GM23338 (cell line): ENCODE results near the gene OTOGL. TPM values are rescaled to one million over a fixed set of nuclear protein-coding genes. Genes with fewer than 3 reads are reported as not detected.

Source experiments
- ATAC-seq: fragments of 200-7000 bp; cut with Tn5 transposase; 3 replicates; pipeline ENCODE4 v1.9.1; 2020
- DNase-seq: peaks from one replicate; pipeline ENCODE4 v3.0.0-alpha.2; 2015; ENCODE audit warnings: low spot score
- H2AFZ ChIP-seq: fragments of 200-600 bp; sonication (generic); 2 replicates; pipeline ENCODE4 v1.8.0; 2016; ENCODE audit warnings: antibody characterized with exemption, mild to moderate bottlenecking, moderate library complexity
- H3F3A ChIP-seq: fragments of 200-600 bp; sonication (generic); replicated peaks from 2 replicates; pipeline ENCODE4 v1.8.0; 2017; ENCODE audit warnings: antibody characterized with exemption, mixed run types, low read depth
- H3K27ac ChIP-seq: fragments of 200-600 bp; sonication (generic); 2 replicates; pipeline ENCODE4 v1.6.1; 2016; ENCODE audit warnings: low read depth
- H3K27me3 ChIP-seq: fragments of 200-600 bp; sonication (generic); 2 replicates; pipeline ENCODE4 v1.8.0; 2016; ENCODE audit warnings: mild to moderate bottlenecking, mixed run types, moderate library complexity; ENCODE audit not compliant: insufficient read depth
- H3K36me3 ChIP-seq: fragments of 200-600 bp; sonication (generic); 2 replicates; pipeline ENCODE4 v1.8.0; 2016; ENCODE audit warnings: mild to moderate bottlenecking; ENCODE audit not compliant: insufficient read depth
- H3K4me1 ChIP-seq: fragments of 200-600 bp; sonication (generic); 2 replicates; pipeline ENCODE4 v1.8.0; 2016; ENCODE audit warnings: mild to moderate bottlenecking, moderate library complexity; ENCODE audit not compliant: insufficient read depth
- H3K4me2 ChIP-seq: fragments of 200-600 bp; sonication (generic); 2 replicates; pipeline ENCODE4 v1.7.1; 2017; ENCODE audit warnings: mixed run types
- H3K4me3 ChIP-seq: fragments of 200-600 bp; sonication (generic); 2 replicates; pipeline ENCODE4 v1.6.1; 2016; ENCODE audit warnings: mixed run types
- H3K79me2 ChIP-seq: fragments of 200-600 bp; sonication (generic); replicated peaks from 2 replicates; pipeline ENCODE4 v1.8.0; 2017; ENCODE audit warnings: mild to moderate bottlenecking; ENCODE audit not compliant: insufficient read depth
- H3K9me2 ChIP-seq: fragments of 200-600 bp; sonication (generic); 2 replicates; pipeline ENCODE4 v1.8.0; 2017; ENCODE audit not compliant: insufficient read depth
- H4K20me1 ChIP-seq: fragments of 200-600 bp; sonication (generic); replicated peaks from 2 replicates; pipeline ENCODE4 v1.8.0; 2017; ENCODE audit warnings: mild to moderate bottlenecking; ENCODE audit not compliant: insufficient read depth
- H3K27ac Mint-ChIP-seq: 2 replicates; pipeline ENCODE4 v1.8.0; 2020; ENCODE audit warnings: inconsistent platforms, mild to moderate bottlenecking, moderate library complexity, mixed read lengths
- H3K27me3 Mint-ChIP-seq: 3 replicates; pipeline ENCODE4 v1.8.0; 2022; ENCODE audit warnings: low read depth, mild to moderate bottlenecking, moderate library complexity, mixed read lengths, inconsistent platforms; ENCODE audit not compliant: insufficient read depth, poor library complexity
- H3K36me3 Mint-ChIP-seq: 3 replicates; pipeline ENCODE4 v1.8.0; 2021; ENCODE audit warnings: low read depth, mild to moderate bottlenecking, inconsistent platforms, moderate library complexity, mixed read lengths
- H3K4me1 Mint-ChIP-seq: 3 replicates; pipeline ENCODE4 v1.8.0; 2020; ENCODE audit warnings: mild to moderate bottlenecking, inconsistent platforms, mixed read lengths
- H3K4me3 Mint-ChIP-seq: 3 replicates; pipeline ENCODE4 v1.8.0; 2021; ENCODE audit warnings: moderate library complexity, mild to moderate bottlenecking, inconsistent platforms, mixed read lengths
- H3K9me3 Mint-ChIP-seq: 3 replicates; pipeline ENCODE4 v1.8.0; 2020; ENCODE audit warnings: moderate library complexity, mild to moderate bottlenecking, inconsistent platforms, mixed read lengths
- CREB1 ChIP-seq: fragments of 250-450 bp; sonication (Bioruptor Pico); IDR thresholded peaks from 2 replicates; pipeline ENCODE4 v1.5.0; 2020; ENCODE audit warnings: low read depth, mild to moderate bottlenecking, moderate library complexity
- CTCF ChIP-seq, 2 experiments: fragments of 200-600 bp in 1 of 2; sonication (generic) in 1 of 2; conservative IDR thresholded peaks; 2 replicates each; pipeline versions ENCODE4 v1.5.1 to v1.6.1; 2016 to 2017; ENCODE audit warnings: antibody characterized with exemption in 2 of 2, low read depth in 2 of 2, mild to moderate bottlenecking in 2 of 2, moderate library complexity in 1 of 2
- EZH2 ChIP-seq: fragments of 200-600 bp; sonication (generic); IDR thresholded peaks from one replicate; pipeline ENCODE4 v1.8.0; 2017; ENCODE audit warnings: antibody characterized with exemption, mild to moderate bottlenecking, low read depth; ENCODE audit not compliant: unreplicated experiment
- EZH2phosphoT487 ChIP-seq: fragments of 200-600 bp; sonication (generic); IDR thresholded peaks from one replicate; pipeline ENCODE4 v1.8.1; 2018; ENCODE audit warnings: antibody characterized with exemption; ENCODE audit not compliant: unreplicated experiment
- JUNB ChIP-seq: IDR thresholded peaks from one replicate; pipeline ENCODE4 v1.6.1; 2016; ENCODE audit warnings: antibody characterized with exemption; ENCODE audit not compliant: unreplicated experiment
- NANOG ChIP-seq: IDR thresholded peaks from 2 replicates; pipeline ENCODE4 v1.6.1; 2016; ENCODE audit warnings: antibody characterized with exemption, borderline replicate concordance
- POLR2AphosphoS5 ChIP-seq: IDR thresholded peaks from 2 replicates; pipeline ENCODE4 v1.6.1; 2016; ENCODE audit warnings: antibody characterized with exemption, low read depth
- REST ChIP-seq: IDR thresholded peaks from one replicate; pipeline ENCODE4 v1.6.1; 2018; ENCODE audit warnings: antibody characterized with exemption; ENCODE audit not compliant: unreplicated experiment
- STAT1 ChIP-seq: IDR thresholded peaks from one replicate; pipeline ENCODE4 v1.6.1; 2016; ENCODE audit warnings: antibody characterized with exemption; ENCODE audit not compliant: unreplicated experiment
- ZNF114 ChIP-seq: fragments of 250-450 bp; sonication (Bioruptor Pico); IDR thresholded peaks from 2 replicates; pipeline ENCODE4 v1.5.0; 2020; ENCODE audit warnings: mild to moderate bottlenecking, moderate library complexity
- ZNF331 ChIP-seq: fragments of 250-450 bp; sonication (Bioruptor Pico); IDR thresholded peaks from 2 replicates; pipeline ENCODE4 v1.5.0; 2020; ENCODE audit warnings: low read depth, mild to moderate bottlenecking, moderate library complexity
- polyA plus RNA-seq: library from polyadenylated mRNA; unstranded; fragments of >200 nt; fragmentation: Nextera tagmentation; extraction: Ambion mirVana; gene quantifications from 2 replicates; pipeline ENCODE4 v1.2.1, GENCODE V29; 2016
- total RNA-seq: library from RNA; depleted of rRNA; stranded (reverse); fragments of >200 nt; shearing (Covaris generic); gene quantifications from 2 replicates; pipeline ENCODE4 v1.2.3, GENCODE V29; 2014
- TF ChIP-seq, protein P1 (sequence below): IDR thresholded peaks from 2 replicates; pipeline ENCODE4 v1.6.1; 2016; ENCODE audit warnings: antibody characterized with exemption
- TF ChIP-seq, protein P2 (sequence below): fragments of 250-450 bp; sonication (Bioruptor Pico); IDR thresholded peaks from 2 replicates; pipeline ENCODE4 v1.5.0; 2020; ENCODE audit warnings: mild to moderate bottlenecking, moderate library complexity

Gene OTOGL
- total and polyA plus RNA-seq, 2 experiments from 2014 or later = 0.36 to 0.66 TPM

DNA sequence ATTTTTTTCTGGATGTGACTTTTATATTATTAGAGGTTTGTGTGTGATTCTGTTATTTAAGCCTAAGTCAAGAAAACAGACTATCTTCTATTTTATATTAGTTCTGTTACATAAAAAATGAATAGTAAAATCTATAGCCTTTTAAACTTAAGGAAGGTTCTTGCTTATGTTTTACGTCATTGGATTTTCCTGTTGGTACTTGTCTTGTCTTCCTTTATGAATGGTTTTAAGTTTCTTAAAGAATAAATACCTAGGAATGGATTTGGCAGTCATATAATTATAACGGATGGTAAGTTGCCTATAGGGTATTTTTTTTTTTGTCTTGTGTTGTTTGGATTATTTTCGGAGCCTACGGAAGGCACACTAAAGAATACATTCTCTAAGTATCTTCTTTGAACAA, 182.9 kb downstream of the OTOGL start:
- peaks cover 13% of the 10 kb centered on the region for H3K9me3 Mint-ChIP-seq
- H3K36me3 ChIP-seq = no peaks in the 10 kb centered on the region
- no peak overlapping the region for H2AFZ ChIP-seq
- H3K4me3 ChIP-seq = no peak overlapping the region
- H3K27me3 Mint-ChIP-seq = no peaks in the 10 kb centered on the region
- no peaks in the 10 kb centered on the region for H3K4me1 ChIP-seq
- no peaks in the 10 kb centered on the region for H3K79me2 ChIP-seq
- H3K4me3 Mint-ChIP-seq = no peak overlapping the region
- no peak for ATAC-seq
- H3K4me1 Mint-ChIP-seq = no peaks in the 10 kb centered on the region
- no peaks in the 10 kb centered on the region for H3F3A ChIP-seq
- DNase-seq = no peak
- no peak overlapping the region for H3K27ac ChIP-seq
- TF ChIP-seq EZH2 (no peak), ZNF114 (CRISPR knock-in tag) (no peak), NANOG (no peak), REST (no peak), EZH2phosphoT487 (no peak), POLR2AphosphoS5 (no peak), ZNF331 (CRISPR knock-in tag) (no peak), STAT1 (no peak), JUNB (no peak), CTCF (conservative IDR thresholded peaks at IDR 0.05; ENCODE audit: low read depth in 2 of 2) (no peak), CREB1 (no peak)
- TF ChIP-seq, protein P1, sequence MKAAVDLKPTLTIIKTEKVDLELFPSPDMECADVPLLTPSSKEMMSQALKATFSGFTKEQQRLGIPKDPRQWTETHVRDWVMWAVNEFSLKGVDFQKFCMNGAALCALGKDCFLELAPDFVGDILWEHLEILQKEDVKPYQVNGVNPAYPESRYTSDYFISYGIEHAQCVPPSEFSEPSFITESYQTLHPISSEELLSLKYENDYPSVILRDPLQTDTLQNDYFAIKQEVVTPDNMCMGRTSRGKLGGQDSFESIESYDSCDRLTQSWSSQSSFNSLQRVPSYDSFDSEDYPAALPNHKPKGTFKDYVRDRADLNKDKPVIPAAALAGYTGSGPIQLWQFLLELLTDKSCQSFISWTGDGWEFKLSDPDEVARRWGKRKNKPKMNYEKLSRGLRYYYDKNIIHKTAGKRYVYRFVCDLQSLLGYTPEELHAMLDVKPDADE = no peak
- TF ChIP-seq, protein P2, sequence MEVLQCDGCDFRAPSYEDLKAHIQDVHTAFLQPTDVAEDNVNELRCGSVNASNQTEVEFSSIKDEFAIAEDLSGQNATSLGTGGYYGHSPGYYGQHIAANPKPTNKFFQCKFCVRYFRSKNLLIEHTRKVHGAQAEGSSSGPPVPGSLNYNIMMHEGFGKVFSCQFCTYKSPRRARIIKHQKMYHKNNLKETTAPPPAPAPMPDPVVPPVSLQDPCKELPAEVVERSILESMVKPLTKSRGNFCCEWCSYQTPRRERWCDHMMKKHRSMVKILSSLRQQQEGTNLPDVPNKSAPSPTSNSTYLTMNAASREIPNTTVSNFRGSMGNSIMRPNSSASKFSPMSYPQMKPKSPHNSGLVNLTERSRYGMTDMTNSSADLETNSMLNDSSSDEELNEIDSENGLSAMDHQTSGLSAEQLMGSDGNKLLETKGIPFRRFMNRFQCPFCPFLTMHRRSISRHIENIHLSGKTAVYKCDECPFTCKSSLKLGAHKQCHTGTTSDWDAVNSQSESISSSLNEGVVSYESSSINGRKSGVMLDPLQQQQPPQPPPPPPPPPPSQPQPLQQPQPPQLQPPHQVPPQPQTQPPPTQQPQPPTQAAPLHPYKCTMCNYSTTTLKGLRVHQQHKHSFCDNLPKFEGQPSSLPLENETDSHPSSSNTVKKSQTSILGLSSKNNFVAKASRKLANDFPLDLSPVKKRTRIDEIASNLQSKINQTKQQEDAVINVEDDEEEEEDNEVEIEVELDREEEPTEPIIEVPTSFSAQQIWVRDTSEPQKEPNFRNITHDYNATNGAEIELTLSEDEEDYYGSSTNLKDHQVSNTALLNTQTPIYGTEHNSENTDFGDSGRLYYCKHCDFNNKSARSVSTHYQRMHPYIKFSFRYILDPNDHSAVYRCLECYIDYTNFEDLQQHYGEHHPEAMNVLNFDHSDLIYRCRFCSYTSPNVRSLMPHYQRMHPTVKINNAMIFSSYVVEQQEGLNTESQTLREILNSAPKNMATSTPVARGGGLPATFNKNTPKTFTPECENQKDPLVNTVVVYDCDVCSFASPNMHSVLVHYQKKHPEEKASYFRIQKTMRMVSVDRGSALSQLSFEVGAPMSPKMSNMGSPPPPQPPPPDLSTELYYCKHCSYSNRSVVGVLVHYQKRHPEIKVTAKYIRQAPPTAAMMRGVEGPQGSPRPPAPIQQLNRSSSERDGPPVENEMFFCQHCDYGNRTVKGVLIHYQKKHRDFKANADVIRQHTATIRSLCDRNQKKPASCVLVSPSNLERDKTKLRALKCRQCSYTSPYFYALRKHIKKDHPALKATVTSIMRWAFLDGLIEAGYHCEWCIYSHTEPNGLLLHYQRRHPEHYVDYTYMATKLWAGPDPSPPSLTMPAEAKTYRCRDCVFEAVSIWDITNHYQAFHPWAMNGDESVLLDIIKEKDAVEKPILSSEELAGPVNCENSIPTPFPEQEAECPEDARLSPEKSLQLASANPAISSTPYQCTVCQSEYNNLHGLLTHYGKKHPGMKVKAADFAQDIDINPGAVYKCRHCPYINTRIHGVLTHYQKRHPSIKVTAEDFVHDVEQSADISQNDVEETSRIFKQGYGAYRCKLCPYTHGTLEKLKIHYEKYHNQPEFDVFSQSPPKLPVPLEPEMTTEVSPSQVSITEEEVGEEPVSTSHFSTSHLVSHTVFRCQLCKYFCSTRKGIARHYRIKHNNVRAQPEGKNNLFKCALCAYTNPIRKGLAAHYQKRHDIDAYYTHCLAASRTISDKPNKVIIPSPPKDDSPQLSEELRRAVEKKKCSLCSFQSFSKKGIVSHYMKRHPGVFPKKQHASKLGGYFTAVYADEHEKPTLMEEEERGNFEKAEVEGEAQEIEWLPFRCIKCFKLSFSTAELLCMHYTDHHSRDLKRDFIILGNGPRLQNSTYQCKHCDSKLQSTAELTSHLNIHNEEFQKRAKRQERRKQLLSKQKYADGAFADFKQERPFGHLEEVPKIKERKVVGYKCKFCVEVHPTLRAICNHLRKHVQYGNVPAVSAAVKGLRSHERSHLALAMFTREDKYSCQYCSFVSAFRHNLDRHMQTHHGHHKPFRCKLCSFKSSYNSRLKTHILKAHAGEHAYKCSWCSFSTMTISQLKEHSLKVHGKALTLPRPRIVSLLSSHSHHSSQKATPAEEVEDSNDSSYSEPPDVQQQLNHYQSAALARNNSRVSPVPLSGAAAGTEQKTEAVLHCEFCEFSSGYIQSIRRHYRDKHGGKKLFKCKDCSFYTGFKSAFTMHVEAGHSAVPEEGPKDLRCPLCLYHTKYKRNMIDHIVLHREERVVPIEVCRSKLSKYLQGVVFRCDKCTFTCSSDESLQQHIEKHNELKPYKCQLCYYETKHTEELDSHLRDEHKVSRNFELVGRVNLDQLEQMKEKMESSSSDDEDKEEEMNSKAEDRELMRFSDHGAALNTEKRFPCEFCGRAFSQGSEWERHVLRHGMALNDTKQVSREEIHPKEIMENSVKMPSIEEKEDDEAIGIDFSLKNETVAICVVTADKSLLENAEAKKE (CRISPR knock-in tag) = no peak
- no peak overlapping the region for H3K27ac Mint-ChIP-seq
- H3K36me3 Mint-ChIP-seq = no peaks in the 10 kb centered on the region
- H4K20me1 ChIP-seq = no peaks in the 10 kb centered on the region
- H3K4me2 ChIP-seq = no peak overlapping the region
- H3K9me2 ChIP-seq = no peaks in the 10 kb centered on the region
- H3K27me3 ChIP-seq = no peaks in the 10 kb centered on the region
